NCI-H226 (cell line): ENCODE data around the gene SERPINB4.
"Not testable (repeated sequence)": the region's sequence is repeated elsewhere in the genome, so short reads cannot be mapped to it uniquely, and the experiment has no call there.

Experiments used
- DNase-seq: peaks from one replicate; pipeline ENCODE4 v3.0.0-alpha.2; 2015

Gene SERPINB4

GRCh38 chr18:63644142-63644541 is at the start of gene SERPINB4:
Gene SERPINB4, minus strand, starts transcription at chr18:63644256. Its CDS starts 679 bp downstream, at chr18:63643577.
- DNase-seq: not testable (repeated sequence)

DNA sequence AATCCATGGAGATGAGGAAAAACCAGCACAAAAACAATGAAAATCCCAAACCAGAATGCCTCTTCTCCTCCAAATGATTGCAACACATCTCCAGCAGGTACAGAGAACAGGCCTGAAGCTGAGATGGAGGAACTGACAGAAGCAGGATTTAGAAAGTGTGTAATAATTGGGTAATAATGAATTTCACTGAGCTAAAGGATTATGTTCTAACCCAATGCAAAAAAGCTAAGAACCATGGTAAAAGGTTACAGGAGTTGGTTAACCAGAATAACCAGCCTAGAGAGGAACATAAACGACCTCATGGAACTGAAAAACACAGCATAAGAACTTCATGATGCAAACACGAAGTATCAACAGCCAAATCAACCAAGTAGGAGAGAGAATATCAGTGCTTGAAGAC is 45.0 kb upstream of the SERPINB4 start:
- DNase-seq: no peak

DNA sequence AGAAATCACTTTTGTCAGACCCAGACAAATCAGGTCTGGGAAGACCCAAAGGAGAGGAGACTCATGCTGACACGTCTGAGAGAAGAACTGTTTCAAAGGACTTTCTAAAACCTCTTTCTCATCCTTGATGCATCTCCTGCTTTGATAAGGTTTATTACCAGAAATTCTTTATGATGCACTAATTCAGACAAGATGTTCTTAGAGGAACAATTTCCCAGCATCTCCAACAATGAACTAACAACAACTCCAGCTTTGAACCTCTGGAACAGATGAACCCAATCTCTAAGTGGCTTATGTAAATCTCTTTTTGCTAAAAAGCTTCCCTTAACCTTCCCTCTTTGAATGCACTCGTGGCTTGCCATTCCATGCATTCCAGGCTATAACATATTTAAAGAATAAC is 42.8 kb upstream of the SERPINB4 start:
- DNase-seq: no peak

DNA sequence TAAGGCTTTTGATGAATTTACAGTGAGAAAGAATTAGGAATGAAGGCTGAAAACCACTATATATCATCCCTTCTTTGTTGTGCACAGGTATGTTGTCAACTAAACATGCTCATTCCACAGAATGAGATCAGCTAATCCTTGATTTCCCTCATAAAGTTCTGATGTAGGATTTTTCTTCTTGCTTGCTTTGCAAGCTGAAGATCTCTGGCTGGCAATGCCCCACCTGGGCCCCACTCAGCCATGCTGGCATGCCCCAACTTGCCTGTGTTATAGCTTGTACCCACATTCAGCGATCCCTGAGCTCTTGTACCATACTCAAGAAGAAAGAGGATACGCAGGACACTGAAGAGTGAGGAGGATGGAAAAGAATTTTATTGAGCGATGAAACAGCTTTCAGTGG is 40.7 kb upstream of the SERPINB4 start:
- no peak for DNase-seq

- no peak for DNase-seq
Observed at GRCh38 chr18:63683890-63684289, 39.8 kb upstream of the SERPINB4 start.

DNA sequence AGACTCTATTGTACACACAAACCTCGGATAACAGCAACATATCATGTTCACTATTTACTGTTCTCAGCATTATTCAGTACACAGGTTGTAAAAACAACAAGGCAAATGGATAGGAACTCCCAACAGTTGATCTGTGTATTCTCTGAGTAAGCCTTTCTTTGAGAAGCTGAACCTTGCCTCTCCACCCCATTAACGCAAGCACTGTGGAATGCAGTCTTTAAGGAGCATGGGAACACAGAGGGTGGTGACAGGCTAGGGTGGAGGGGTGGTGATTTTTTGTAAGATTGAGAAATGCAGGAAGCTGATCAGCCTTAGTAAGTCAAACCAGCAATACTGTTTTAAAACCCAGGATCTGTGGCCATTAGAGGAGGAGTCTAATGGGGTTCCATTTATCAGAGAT is 39.1 kb upstream of the SERPINB4 start:
- DNase-seq: peak; percentile 77

GRCh38 chr18:63681449-63682340 is 37.6 kb upstream of the SERPINB4 start:
- no peak for DNase-seq

DNA sequence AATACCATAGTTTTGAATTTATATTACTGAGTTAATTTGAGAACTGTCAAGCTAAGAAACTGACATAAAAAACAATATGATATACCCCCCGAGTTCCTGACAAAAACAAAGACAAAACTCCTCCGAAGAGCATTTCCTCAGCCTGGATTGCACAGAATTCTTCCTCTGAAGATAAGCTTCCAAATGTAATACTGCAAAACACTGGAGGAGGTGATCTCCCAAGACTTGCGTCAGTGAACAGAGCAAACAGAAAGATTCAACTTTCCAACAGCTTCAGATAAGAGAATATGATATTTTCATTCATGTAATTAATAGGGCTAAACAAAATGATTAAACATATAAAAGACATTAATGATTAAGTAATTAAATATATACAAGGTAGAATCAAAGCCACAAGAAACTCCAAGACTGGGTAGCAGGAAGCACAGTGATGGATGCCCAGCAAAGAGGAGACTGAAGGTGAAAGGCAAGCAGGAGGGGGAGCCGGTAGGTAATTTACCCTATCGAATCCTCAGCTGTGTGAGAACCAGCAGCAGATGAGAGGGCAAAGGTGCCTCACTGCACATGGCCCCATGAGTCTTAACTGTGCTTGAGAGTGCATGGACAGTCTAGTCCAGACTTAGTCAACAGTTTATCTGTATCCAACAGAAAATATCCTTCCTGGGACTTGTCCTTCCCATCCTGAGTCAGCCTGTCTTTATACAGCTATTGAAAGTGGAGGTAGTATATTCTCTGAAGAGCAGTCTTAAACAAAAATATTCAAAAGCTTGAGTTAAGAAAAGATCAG is 36.0 kb upstream of the SERPINB4 start:
- no peak for DNase-seq

- DNase-seq: peak; percentile 22
Observed at GRCh38 chr18:63677500-63678225, 33.6 kb upstream of the SERPINB4 start.

- no peak for DNase-seq
Observed at GRCh38 chr18:63676526-63677323, 32.7 kb upstream of the SERPINB4 start.

GRCh38 chr18:63664571-63664970 is 20.5 kb upstream of the SERPINB4 start:
- no peak for DNase-seq

GRCh38 chr18:63661750-63662149 is 17.7 kb upstream of the SERPINB4 start, which contains the start of gene SERPINB3:
Gene SERPINB3, minus strand, starts transcription at chr18:63661893. Its CDS starts 677 bp downstream, at chr18:63661216.
- not testable (repeated sequence) for DNase-seq

GRCh38 chr18:63658920-63659319 is 14.9 kb upstream of the SERPINB4 start:
- DNase-seq: not testable (repeated sequence)

- DNase-seq: not testable (repeated sequence)
Observed at GRCh38 chr18:63650271-63650670, 6.2 kb upstream of the SERPINB4 start.

- DNase-seq: no peak
Observed at GRCh38 chr18:63648241-63648640, 4.2 kb upstream of the SERPINB4 start.

DNA sequence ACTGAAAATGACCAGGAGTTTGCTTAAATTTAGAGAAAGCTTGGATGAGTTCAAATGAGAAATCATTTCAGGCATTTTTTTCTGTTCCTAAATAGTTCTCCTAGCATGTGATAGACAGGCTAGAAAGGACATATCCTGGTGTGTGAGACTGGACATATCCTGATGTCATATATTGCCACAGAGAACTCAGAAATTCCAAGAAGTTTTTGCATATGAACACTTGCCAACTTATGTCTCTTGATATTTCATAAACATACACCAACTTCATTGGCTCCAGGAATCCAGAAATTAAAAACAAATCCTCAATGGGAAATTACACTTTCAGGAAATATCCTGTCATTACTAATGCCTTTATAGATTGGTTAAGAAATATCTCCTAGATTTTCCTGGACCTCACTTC is 2.9 kb upstream of the SERPINB4 start:
- no peak for DNase-seq

DNA sequence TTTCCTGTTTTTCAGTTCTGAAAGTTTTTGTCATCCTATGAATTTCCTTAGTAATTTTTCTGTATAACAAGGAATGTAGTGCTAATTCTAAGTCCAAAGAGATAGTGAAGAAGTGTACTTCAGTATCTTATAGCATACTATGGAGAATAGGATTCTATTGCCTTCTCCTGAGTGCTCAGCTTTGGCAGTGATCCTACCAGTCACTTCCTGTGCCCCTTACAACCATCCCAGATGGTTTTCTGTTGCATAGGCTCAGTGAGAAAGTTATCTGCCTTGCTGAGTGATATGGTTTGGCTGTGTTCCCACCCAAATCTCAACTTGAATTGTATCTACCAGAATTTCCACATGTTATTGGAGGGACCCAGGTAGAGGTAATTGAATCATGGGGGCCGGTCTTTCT is 638 bp upstream of the SERPINB4 start:
- DNase-seq: not testable (repeated sequence)

DNA sequence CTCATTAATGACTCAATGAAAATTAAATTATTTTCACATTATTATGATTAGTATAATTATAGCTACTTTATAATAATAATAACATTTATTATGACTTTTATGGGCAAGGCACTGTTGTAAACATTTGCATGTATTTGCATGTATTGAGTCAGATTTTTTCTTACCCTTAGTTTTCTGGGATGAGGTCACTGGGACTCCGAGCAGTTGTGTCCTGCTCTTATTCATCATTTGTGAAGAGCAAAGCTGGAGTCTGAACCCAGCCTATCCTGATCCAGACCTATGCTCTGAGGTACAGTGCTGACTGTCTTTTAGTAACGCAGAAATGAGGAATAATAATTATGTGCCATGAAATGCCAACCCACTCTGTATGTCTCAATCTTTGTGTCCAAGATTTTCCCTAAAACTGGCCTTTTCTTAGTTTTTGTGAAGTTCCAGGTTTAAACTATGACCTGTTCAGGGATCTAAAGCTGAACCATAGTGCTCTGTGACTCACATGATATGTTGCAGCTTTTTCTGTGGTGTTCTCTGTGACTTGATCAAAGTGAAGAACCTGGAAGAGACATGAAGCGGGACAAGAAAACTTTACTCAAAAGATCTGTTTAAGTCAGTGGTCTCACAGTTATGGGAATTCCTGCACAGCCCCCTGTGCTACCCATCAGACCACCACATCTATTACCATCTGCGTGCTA is 1.2 kb downstream of the SERPINB4 start:
- not testable (repeated sequence) for DNase-seq

GRCh38 chr18:63641157-63641680 is 2.8 kb downstream of the SERPINB4 start:
- not testable (repeated sequence) for DNase-seq

- no peak for DNase-seq
Observed at GRCh38 chr18:63637703-63638102, 6.4 kb downstream of the SERPINB4 start.

DNA sequence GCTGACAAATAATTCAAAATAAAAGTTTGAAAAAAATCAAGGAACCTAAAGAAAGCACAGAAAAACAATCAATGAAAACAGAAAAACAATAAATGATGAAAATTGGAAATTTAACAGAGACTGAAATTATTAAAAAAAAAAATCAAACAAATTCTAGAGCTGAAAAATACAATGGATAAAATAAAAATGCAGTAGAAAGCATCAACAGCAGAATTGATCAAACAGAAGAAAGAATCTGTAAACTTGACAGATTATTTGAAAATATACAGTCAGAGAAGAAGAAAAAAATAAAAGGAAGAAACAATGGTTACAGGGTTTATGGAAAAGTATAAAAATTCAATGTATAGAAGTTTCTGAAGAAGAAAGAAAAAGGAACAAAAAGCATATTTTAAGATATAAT is 16.2 kb downstream of the SERPINB4 start:
- DNase-seq: no peak
